Mesodermal cell (in vitro differentiated cells): ENCODE measurements around the gene LRRC4. TPM values are rescaled to one million over a fixed set of nuclear protein-coding genes. Genes with fewer than 3 reads are reported as not detected.

ENCODE experiments used
- H3K27ac ChIP-seq: 2 replicates; pipeline ENCODE4 v1.7.0; 2013; ENCODE audit warnings: mild to moderate bottlenecking, low read depth, low read length, moderate library complexity; ENCODE audit not compliant: severe bottlenecking
- H3K36me3 ChIP-seq: 2 replicates; pipeline ENCODE4 v1.7.1; 2013; ENCODE audit warnings: mild to moderate bottlenecking, low read length, moderate library complexity; ENCODE audit not compliant: control insufficient read depth, insufficient read depth
- H3K4me1 ChIP-seq: one replicate; pipeline ENCODE4 v1.7.1; 2013; ENCODE audit warnings: mild to moderate bottlenecking, low read length; ENCODE audit not compliant: insufficient read depth, control insufficient read depth, poor library complexity, severe bottlenecking
- H3K4me3 ChIP-seq: 2 replicates; pipeline ENCODE4 v1.7.0; 2013; ENCODE audit warnings: low read length, control low read depth, mild to moderate bottlenecking; ENCODE audit not compliant: insufficient read depth, poor library complexity, severe bottlenecking; ENCODE audit errors: extremely low read depth
- H3K9me3 ChIP-seq: 2 replicates; pipeline ENCODE4 v1.7.1; 2013; ENCODE audit warnings: mild to moderate bottlenecking, low read length, moderate library complexity; ENCODE audit not compliant: control insufficient read depth
- WGBS, 2 experiments: methylation state at CpG; one replicate each; pipeline ENCODE4 v1.1.5; 2013; ENCODE audit warnings: missing lambda C conversion rate in 2 of 2; ENCODE audit not compliant: insufficient coverage in 2 of 2; 5-methylcytosine and 5-hydroxymethylcytosine counted together
- polyA plus RNA-seq, 2 experiments: library from polyadenylated mRNA; stranded (reverse); fragments of 50-300 nt; gene quantifications; one replicate each; pipeline ENCODE4 v1.2.3, GENCODE V29; 2013

LRRC4 gene, protein sequence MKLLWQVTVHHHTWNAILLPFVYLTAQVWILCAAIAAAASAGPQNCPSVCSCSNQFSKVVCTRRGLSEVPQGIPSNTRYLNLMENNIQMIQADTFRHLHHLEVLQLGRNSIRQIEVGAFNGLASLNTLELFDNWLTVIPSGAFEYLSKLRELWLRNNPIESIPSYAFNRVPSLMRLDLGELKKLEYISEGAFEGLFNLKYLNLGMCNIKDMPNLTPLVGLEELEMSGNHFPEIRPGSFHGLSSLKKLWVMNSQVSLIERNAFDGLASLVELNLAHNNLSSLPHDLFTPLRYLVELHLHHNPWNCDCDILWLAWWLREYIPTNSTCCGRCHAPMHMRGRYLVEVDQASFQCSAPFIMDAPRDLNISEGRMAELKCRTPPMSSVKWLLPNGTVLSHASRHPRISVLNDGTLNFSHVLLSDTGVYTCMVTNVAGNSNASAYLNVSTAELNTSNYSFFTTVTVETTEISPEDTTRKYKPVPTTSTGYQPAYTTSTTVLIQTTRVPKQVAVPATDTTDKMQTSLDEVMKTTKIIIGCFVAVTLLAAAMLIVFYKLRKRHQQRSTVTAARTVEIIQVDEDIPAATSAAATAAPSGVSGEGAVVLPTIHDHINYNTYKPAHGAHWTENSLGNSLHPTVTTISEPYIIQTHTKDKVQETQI
- 17.9 TPM for polyA plus RNA-seq (2013, experiment 1 of 2)
- polyA plus RNA-seq (2013, experiment 2 of 2): 12.1 TPM

DNA sequence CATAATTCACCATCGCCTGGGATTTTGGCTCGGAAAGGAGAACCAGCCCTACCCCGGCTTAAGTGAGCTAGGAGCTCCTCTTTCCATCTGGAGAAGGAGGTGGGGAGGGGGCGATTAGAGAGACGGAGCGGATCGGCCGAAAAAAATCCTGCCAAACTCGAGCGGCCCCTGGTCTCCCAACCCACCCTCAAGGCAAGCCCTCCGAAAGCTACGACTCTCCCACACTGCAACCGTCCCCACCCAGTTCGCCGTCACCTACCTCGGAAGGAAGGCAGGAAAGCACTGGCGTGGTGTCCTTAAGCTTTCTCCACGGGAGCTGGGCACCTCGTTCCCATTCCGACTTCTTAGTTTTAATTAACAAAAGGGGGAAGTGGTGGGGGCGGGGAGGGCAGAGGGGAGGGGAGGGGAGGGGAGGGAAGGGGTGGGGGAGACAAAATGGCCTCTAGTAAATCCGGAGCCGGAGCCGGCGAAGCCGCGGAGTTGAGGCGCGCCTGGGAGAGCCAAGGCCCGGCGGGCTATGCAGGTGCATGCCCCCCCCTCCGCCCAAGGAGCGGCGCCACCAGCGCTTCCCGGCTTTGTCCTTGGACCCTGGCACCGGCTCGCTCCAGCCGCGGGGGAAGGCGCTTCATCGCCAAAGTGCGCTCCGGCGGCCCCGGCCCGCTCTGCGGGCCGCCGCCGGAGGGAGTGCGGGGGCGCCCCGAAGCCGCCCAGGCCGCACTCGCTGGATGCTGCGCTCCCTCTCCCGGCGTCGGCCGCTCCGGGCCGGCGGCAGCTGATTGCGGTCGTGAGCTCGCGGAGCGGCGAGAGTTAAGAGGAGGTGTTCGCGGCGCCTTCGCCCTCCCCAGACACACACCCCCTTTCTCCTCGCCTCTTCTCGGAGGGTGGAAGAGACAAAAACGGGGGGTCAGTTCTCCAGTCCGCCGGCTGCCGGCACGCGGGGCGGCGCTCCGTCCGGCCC lies at the start of gene LRRC4:
Gene LRRC4, minus strand, starts transcription at position 784 of the 958 bp plus-strand sequence. CDS start 797 bp downstream, outside the sequence.
- WGBS, 2 experiments: 2 to 3% methylated on average over 40 to 41 of the region's 87 CpGs
- Histone ChIP-seq H3K9me3 (no peaks in the 10 kb centered on the region), H3K36me3 (peaks cover 29% of the 10 kb centered on the region), H3K27ac (peak within 1 kb of the TSS; percentile 81), H3K4me3 (peak within 1 kb of the TSS; percentile 55), H3K4me1 (peaks cover 30% of the 10 kb centered on the region)

DNA sequence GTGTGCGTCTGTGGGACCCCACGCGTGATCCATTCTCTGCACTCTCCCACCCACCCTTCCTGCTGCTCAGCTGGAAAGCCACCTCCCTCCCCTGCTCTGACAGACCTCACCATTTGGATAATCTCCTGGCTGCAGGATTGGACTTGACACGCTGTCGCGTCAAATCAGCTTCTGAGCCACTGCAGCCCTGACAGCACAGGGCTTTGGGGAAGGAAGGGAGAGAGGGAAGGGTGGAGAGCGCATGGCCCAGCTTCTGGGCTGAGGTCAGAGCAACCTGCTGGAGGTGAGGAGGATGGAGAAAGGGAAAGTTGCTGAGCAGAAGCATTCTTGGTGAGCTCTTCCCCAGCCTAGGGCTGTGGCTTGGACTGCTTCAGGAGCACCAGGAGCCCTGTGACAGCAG lies 48.9 kb upstream of the LRRC4 start:
- Histone ChIP-seq H3K4me3 (no peak overlapping the region), H3K27ac (no peak overlapping the region), H3K4me1 (peaks cover 6% of the 10 kb centered on the region), H3K9me3 (no peaks in the 10 kb centered on the region), H3K36me3 (peaks cover 78% of the 10 kb centered on the region)
- 95 to 100% methylated on average over 4 to 7 of the region's 7 CpGs for WGBS, 2 experiments

DNA sequence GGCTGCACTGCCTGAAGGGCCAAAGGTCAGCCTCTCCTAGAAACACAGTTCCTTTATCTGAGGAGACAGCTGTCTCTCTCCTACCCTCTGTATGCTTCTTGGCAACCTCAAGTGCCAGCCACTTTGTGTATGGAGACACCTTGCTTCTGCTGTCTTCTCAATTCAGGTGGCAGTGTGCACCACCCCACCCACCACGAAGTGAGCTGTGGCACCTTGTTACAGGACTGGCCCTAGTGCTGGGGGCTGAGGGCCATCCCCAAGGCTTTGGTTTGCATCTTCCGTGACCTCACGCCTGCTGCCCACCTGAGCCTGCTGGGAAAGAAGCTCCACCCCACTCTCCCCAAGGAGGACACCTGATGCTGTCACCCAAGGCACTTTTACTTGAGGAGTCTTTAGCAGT lies 47.1 kb upstream of the LRRC4 start:
- peaks cover 8% of the 10 kb centered on the region for H3K4me1 ChIP-seq
- H3K4me3 ChIP-seq: no peak overlapping the region
- H3K27ac ChIP-seq: no peak overlapping the region
- H3K9me3 ChIP-seq: no peaks in the 10 kb centered on the region
- WGBS, 2 experiments: 95 to 100% methylated on average over 3 of the region's 3 CpGs
- H3K36me3 ChIP-seq: peaks cover 74% of the 10 kb centered on the region

DNA sequence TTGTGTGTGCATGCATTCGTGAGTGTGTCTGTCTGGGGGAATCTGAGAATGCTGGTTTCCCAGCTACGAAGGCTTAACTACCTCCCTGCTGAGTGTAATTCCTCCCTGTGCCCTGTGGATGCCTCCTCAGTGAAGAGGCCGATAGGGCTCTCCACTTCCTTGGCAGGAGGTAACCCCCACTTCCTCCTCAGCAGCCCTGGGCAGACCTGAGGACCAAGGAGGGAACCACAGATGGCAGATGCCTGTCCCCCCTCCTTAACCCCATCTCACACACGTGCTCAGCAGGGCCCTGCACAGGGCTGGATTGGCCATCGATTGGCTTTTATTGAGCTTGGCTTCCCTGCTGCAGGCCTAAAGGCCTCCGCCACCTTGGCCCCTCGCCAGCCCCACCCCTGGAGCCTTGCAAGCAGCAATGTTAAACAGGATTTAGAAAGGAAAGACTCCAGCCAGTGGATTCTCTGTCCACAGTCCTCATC lies 45.6 kb upstream of the LRRC4 start:
- WGBS, 2 experiments: 85 to 89% methylated on average over 5 of the region's 7 CpGs
- H3K9me3 ChIP-seq: no peaks in the 10 kb centered on the region
- H3K4me3 ChIP-seq: no peak overlapping the region
- peaks cover 66% of the 10 kb centered on the region for H3K36me3 ChIP-seq
- no peak overlapping the region for H3K27ac ChIP-seq
- peaks cover 8% of the 10 kb centered on the region for H3K4me1 ChIP-seq

DNA sequence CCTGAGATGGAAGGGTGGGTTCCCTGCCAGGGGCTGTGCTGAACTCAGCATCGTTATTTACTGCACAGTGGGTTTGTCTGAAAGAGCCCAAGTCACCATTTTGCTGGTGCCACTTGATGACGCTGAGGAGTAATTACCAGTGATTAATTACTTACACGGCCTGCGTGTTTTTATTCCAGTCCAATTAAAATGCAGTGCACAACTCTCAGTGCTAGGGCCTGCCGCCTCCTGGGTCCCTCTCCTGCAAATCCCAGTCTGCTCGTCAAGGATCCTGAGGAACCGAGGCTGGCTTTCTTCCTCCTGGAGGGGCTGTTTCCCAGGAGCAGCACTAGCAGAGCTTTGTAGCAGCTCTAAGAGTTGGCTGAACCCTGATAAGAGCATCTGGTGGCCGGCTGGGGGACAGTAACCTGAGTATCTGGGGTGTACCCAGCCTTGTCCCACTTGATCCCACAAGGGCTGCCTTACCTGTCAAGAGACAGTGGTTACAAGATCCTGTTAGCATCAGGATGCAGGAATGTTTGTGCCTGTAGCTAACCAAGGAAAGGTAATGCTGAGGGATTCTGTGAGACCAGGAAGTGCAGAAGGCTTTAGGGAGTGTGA lies 45.1 kb upstream of the LRRC4 start:
- 96 to 100% methylated on average over 7 to 8 of the region's 8 CpGs for WGBS, 2 experiments
- H3K4me3 ChIP-seq: no peak overlapping the region
- peaks cover 8% of the 10 kb centered on the region for H3K4me1 ChIP-seq
- H3K27ac ChIP-seq: no peak overlapping the region
- H3K9me3 ChIP-seq: no peaks in the 10 kb centered on the region
- H3K36me3 ChIP-seq: peaks cover 66% of the 10 kb centered on the region

DNA sequence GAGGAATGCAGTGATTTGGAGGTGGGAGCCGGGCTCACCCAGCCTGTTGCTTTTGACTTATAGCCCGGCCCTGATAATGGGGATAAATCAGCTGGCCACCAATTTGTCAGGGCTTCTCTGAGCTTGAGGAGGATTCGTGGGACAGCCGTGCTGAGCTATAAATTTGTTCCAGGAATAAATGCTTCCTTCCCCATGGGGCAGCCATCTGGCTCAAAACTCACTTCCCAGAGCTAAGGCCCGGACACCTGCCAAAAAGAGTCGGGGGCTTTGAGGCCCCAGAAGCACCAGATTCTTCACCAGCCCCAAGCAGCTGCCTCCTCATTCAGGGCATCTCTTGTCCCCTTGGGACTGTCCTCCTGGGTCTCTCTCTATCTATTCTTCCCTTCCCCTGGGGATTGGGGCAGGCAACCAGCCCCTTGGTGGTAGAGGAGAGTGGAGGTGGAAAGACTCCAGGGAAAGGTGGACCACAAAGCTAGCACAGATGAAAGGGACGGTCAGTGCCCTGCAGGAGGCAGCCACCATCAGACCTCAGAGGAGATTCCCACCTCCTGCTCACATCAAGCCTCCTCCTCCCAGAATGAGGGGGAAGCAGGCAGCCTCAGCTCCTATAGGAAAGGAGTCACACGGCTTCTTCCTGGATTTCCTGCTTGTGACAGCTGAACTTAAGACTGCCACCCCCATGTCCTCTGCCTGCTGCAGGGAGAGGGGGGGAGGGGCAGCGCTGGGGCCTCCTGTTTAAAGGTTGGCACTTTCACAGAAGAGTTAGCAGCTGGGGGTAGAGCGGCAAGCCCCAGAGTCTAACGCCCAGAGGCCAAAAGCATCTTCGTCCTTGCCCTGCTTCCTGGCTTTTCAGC lies 44.2 kb upstream of the LRRC4 start:
- H3K27ac ChIP-seq: no peak overlapping the region
- 71 to 76% methylated on average over 8 of the region's 12 CpGs for WGBS, 2 experiments
- H3K4me3 ChIP-seq: no peak overlapping the region
- peaks cover 66% of the 10 kb centered on the region for H3K36me3 ChIP-seq
- H3K9me3 ChIP-seq: no peaks in the 10 kb centered on the region
- peaks cover 8% of the 10 kb centered on the region for H3K4me1 ChIP-seq

DNA sequence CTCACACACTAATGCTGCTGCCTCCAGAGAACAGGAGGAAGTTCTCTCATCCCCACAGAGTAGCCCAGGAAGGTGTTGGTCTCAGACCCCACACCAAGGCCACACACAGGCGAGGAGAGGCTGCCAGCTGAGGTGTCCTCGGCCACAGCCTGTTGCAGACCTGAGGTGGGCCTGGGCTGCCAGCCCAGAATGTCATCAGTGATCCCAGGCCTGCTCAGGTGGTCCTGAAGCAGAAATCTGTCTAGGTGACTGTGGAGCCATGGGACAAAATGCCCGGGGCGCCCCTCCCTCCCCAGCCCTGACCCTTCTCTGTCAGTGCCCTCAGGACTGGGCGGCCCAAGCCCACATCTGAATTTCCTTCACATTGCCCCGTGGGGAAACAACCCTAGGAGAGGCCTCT lies 43.5 kb upstream of the LRRC4 start:
- Histone ChIP-seq H3K9me3 (no peaks in the 10 kb centered on the region), H3K27ac (no peak overlapping the region), H3K4me1 (peaks cover 8% of the 10 kb centered on the region), H3K4me3 (no peak overlapping the region), H3K36me3 (peaks cover 62% of the 10 kb centered on the region)
- WGBS, 2 experiments: 96 to 98% methylated on average over 4 to 6 of the region's 6 CpGs

DNA sequence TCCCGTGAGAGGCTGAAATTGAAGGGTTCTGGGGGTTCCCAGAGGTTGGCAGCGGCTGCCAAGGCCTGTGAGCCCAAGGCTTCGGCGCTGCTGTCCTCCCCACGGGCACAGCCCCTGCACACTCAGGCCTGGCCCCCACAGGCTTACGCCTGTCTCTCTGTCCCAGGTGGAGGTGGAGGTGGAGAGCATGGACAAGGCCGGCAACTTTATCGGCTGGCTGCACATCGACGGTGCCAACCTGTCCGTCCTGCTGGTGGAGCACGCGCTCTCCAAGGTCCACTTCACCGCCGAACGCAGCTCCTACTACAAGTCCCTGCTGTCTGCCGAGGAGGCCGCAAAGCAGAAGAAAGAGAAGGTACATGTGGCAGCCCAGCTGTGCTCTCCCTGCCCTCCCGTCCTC lies 43.1 kb upstream of the LRRC4 start:
- Histone ChIP-seq H3K4me3 (no peak overlapping the region), H3K9me3 (no peaks in the 10 kb centered on the region), H3K27ac (no peak overlapping the region), H3K4me1 (peaks cover 8% of the 10 kb centered on the region), H3K36me3 (peaks cover 58% of the 10 kb centered on the region)
- whole genome bisulfite sequencing, 2 experiments: 86 to 97% methylated on average over 17 to 18 of the region's 19 CpGs

DNA sequence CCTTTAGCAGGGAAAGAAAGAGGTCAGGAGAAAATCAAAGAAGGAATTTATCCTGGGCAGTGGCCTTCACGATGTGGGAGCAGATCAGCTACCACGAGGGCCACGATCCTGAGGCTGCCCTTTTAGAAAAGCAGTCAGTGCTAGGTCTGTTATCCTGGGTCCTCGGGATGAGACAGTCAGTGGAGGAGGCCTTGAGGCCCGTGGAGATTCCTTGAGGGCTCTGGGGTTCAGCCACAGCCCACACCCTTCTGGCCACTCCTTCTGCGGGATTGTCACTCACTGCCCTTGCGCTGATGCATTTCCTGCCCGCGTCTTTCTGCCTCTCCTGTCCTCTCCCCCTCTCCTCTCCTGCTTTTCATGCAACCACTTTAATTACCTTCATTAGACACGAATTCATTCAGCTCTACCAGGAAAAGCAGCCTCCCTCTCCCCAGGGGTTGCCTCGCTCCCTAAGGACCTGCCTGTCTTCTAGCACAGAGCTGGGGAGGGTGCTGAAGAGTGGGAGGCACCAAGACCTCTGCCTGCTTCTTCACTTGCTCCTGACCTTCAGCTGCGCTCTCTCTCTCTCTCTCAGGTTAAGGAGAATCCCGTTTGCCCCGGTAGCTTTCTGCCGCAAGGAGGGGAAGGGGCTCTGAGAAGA lies 42.6 kb upstream of the LRRC4 start:
- Histone ChIP-seq H3K4me3 (no peak overlapping the region), H3K9me3 (no peaks in the 10 kb centered on the region), H3K4me1 (peaks cover 8% of the 10 kb centered on the region), H3K36me3 (peaks cover 53% of the 10 kb centered on the region), H3K27ac (no peak overlapping the region)
- WGBS, 2 experiments: 90 to 94% methylated on average over 10 to 13 of the region's 15 CpGs
